ENCODE measurements around the gene SAFB. TPM values are rescaled to one million over a fixed set of nuclear protein-coding genes. Genes with fewer than 3 reads are reported as not detected.
A peak's percentile ranks its signal among the peaks of the same experiment; 100 is the strongest.
"Not testable (repeated sequence)": the region's sequence is repeated elsewhere in the genome, so short reads cannot be mapped to it uniquely, and the experiment has no call there.

Gene SAFB
- total RNA-seq, 1 donor: 33.7 TPM

DNA sequence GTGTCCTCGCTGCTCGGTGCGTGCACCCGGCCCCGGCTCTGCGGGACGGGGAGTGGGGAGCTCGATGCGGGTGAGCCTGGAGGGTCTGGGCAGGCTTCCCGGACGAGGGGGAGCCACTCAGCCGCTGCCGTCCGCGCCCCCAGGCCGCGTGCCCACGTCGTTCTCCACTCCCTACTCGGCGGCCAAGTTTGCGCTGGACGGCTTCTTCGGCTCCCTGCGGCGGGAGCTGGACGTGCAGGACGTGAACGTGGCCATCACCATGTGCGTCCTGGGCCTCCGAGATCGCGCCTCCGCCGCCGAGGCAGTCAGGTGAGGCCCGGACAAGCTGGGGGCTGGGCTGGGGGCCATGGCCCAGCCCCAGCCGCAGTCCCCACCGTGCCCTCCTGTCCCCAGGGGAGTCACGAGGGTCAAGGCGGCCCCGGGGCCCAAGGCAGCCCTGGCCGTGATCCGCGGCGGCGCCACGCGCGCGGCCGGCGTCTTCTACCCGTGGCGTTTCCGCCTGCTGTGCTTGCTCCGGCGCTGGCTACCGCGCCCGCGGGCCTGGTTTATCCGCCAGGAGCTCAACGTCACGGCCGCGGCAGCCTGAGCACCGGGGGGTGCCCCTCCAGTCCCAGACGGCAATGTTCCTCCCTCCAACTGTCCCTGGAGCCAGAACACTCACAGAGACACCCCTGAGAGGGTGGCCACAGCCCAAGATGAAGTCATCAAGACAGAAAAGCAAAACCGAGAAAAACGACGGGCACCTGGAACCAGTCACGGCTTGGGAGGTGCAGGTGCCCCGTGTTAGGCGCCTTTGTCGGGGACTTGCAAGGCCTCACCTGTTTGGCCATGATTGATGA is 64.7 kb downstream of the SAFB start:
- peaks cover 9% of the 10 kb centered on the region for H3K4me1 ChIP-seq (ENCODE audit: insufficient read depth, low read length)
- H3K4me3 ChIP-seq (ENCODE audit: insufficient read depth, low read length): peak overlapping the region; percentile 77
- no peaks in the 10 kb centered on the region for H3K9me3 ChIP-seq (ENCODE audit: low read depth, low read length)
- no peak for DNase-seq (ENCODE audit: insufficient read length, low spot score, missing footprints)
- H3K27me3 ChIP-seq (ENCODE audit: insufficient read depth, low read length): no peaks in the 10 kb centered on the region
- H4K20me1 ChIP-seq (ENCODE audit: insufficient read depth, low read length): peaks cover 25% of the 10 kb centered on the region
- peaks cover 25% of the 10 kb centered on the region for H3K79me2 ChIP-seq (ENCODE audit: insufficient read depth, low read length)
- peak overlapping the region; percentile 85 for H2AFZ ChIP-seq (ENCODE audit: low read length)
- no peak overlapping the region for H3K27ac ChIP-seq (ENCODE audit: low read depth, low read length)
- TF ChIP-seq, protein P1, sequence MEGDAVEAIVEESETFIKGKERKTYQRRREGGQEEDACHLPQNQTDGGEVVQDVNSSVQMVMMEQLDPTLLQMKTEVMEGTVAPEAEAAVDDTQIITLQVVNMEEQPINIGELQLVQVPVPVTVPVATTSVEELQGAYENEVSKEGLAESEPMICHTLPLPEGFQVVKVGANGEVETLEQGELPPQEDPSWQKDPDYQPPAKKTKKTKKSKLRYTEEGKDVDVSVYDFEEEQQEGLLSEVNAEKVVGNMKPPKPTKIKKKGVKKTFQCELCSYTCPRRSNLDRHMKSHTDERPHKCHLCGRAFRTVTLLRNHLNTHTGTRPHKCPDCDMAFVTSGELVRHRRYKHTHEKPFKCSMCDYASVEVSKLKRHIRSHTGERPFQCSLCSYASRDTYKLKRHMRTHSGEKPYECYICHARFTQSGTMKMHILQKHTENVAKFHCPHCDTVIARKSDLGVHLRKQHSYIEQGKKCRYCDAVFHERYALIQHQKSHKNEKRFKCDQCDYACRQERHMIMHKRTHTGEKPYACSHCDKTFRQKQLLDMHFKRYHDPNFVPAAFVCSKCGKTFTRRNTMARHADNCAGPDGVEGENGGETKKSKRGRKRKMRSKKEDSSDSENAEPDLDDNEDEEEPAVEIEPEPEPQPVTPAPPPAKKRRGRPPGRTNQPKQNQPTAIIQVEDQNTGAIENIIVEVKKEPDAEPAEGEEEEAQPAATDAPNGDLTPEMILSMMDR (IDR thresholded peaks at IDR 0.05; ENCODE audit: extremely low read depth, low read depth, low read length): no peak
- peak overlapping the region; percentile 76 for H3K4me2 ChIP-seq (ENCODE audit: insufficient read depth, low read length)
- H3K36me3 ChIP-seq (ENCODE audit: insufficient read depth, low read length): peaks cover 12% of the 10 kb centered on the region

DNA sequence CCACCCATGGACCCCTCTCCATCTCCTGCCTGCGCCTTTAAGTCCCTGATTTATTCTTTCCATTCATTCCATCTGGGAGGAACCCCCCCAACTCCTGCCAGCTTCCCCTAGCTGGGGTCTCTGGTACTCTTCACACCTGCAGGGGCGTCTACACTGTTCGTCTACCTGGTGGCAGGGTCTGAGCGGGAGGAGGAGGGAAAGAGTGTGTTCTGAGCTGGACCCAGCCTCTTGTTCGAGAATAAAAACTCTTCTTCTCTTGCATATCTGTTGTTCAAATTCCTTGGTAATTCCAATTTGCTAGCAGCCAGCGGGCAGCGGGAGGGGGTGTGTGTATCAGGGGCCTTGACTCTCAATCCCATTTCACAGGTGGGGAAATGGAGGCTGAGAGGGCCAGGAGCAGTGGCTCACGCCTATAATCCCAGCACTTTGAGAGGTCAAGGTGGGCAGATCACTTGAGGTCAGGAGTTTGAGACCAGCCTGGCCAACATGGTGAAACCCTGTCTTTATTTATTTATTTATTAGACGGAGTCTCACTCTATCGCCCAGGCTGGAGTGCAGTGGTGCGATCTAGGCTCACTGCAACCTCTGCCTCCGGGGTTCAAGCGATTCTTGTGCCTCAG is 65.5 kb downstream of the SAFB start:
- not testable (repeated sequence) for H3K4me1 ChIP-seq (ENCODE audit: insufficient read depth, low read length); H3K4me3 ChIP-seq (ENCODE audit: insufficient read depth, low read length); H3K9me3 ChIP-seq (ENCODE audit: low read depth, low read length); H3K27me3 ChIP-seq (ENCODE audit: insufficient read depth, low read length); H3K27ac ChIP-seq (ENCODE audit: low read depth, low read length); DNase-seq (ENCODE audit: insufficient read length, low spot score, missing footprints); H3K4me2 ChIP-seq (ENCODE audit: insufficient read depth, low read length); H2AFZ ChIP-seq (ENCODE audit: low read length)
- Histone ChIP-seq H4K20me1 (ENCODE audit: insufficient read depth, low read length) (peaks cover 33% of the 10 kb centered on the region), H3K79me2 (ENCODE audit: insufficient read depth, low read length) (peaks cover 33% of the 10 kb centered on the region), H3K36me3 (ENCODE audit: insufficient read depth, low read length) (peaks cover 20% of the 10 kb centered on the region)

DNA sequence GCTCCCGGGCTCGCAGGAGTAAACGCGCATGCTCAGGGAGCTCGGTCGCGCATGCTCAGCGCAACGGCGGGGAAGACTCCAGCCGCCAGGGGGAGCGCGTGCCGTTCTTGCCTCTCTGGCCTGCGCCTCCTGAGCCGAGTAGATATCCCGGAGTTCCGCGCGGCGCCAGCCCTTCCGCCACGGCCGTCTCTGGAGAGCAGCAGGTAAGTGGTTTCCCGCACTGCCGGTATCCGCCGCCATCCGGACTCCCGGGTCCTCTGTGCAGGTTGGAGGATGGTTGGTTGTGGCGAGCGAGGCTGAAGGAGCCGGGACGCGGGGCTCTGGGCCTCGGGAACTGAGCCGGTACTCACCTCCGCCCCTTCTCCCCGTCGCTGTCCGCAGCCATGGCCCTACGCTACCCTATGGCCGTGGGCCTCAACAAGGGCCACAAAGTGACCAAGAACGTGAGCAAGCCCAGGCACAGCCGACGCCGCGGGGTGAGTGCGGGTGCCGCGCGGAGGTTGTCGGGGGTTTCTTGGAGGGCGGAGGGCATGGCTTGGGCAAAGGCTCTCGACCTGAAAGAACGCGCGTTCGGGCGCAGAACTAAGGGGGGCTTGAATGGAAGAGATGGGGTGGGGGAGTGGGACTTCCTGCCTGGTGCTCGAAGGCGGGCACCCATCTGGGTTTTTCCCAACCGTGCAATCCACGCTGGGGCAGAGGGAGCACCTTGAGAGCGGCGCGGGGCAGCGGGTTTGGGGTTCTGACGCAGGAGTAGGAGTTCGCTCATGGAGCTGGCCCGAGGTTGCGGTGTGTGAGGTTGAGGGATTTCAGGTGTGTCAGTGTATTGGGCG is 67.5 kb downstream of the SAFB start, which contains the start of gene RPL36:
Gene RPL36, plus strand, starts transcription at position 171 of the 830 bp plus-strand sequence. Its CDS starts 213 bp downstream, at position 384.
- Histone ChIP-seq H3K9me3 (ENCODE audit: low read depth, low read length) (no peaks in the 10 kb centered on the region), H3K4me1 (ENCODE audit: insufficient read depth, low read length) (peaks cover 9% of the 10 kb centered on the region), H2AFZ (ENCODE audit: low read length) (peak within 1 kb of the TSS; percentile 54), H4K20me1 (ENCODE audit: insufficient read depth, low read length) (peaks cover 52% of the 10 kb centered on the region), H3K79me2 (ENCODE audit: insufficient read depth, low read length) (peaks cover 52% of the 10 kb centered on the region), H3K27ac (ENCODE audit: low read depth, low read length) (peak within 1 kb of the TSS; percentile 86), H3K4me3 (ENCODE audit: insufficient read depth, low read length) (peak within 1 kb of the TSS; percentile 96), H3K27me3 (ENCODE audit: insufficient read depth, low read length) (no peaks in the 10 kb centered on the region), H3K36me3 (ENCODE audit: insufficient read depth, low read length) (peaks cover 36% of the 10 kb centered on the region), H3K4me2 (ENCODE audit: insufficient read depth, low read length) (peak within 1 kb of the TSS; percentile 91)
- TF ChIP-seq, protein P1 (IDR thresholded peaks at IDR 0.05; ENCODE audit: extremely low read depth, low read depth, low read length): peak; percentile 96
- peak; percentile 100 for DNase-seq (ENCODE audit: insufficient read length, low spot score, missing footprints)

DNA sequence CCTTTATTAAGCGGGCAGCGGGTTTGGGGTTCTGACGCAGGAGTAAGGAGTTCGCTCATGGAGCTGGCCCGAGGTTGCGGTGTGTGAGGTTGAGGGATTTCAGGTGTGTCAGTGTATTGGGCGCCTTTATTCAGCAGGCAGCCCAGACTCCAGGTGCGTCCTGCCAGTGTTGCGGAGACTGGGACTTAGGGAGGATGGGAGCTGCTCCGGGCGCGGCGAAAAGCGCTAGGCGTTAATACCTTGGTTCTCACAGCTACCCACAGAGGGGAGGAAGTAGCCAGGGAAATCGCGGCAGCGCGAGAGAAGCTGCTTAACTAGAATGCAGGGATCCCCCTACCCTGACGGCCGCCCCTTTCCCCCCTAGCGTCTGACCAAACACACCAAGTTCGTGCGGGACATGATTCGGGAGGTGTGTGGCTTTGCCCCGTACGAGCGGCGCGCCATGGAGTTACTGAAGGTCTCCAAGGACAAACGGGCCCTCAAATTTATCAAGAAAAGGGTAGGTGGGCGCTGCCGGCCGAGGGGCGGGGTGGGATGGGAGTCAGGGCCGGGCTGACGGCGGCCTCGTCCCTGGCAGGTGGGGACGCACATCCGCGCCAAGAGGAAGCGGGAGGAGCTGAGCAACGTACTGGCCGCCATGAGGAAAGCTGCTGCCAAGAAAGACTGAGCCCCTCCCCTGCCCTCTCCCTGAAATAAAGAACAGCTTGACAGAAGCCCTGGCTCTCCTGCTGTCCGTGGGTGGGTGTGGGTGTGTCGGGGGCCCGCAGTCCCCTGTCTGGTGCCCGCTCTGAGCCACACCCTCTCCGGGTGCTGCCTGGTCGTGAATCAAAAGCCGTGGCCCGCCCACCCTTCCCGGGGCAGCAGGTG is 68.3 kb downstream of the SAFB start:
- DNase-seq (ENCODE audit: insufficient read length, low spot score, missing footprints): peak; percentile 93
- Histone ChIP-seq H2AFZ (ENCODE audit: low read length) (no peak overlapping the region), H3K36me3 (ENCODE audit: insufficient read depth, low read length) (peaks cover 44% of the 10 kb centered on the region), H3K27ac (ENCODE audit: low read depth, low read length) (peak overlapping the region; percentile 86), H3K4me3 (ENCODE audit: insufficient read depth, low read length) (peak overlapping the region; percentile 96), H3K4me1 (ENCODE audit: insufficient read depth, low read length) (peaks cover 9% of the 10 kb centered on the region), H3K4me2 (ENCODE audit: insufficient read depth, low read length) (peak overlapping the region; percentile 91), H3K79me2 (ENCODE audit: insufficient read depth, low read length) (peaks cover 61% of the 10 kb centered on the region), H4K20me1 (ENCODE audit: insufficient read depth, low read length) (peaks cover 59% of the 10 kb centered on the region), H3K9me3 (ENCODE audit: low read depth, low read length) (no peaks in the 10 kb centered on the region), H3K27me3 (ENCODE audit: insufficient read depth, low read length) (no peaks in the 10 kb centered on the region)
- TF ChIP-seq, protein P1 (IDR thresholded peaks at IDR 0.05; ENCODE audit: extremely low read depth, low read depth, low read length): no peak

Data from osteoblast (primary cell).